WTC11 (cell line): ENCODE measurements around the gene TTLL13. TPM values are rescaled to one million over a fixed set of nuclear protein-coding genes. Genes with fewer than 3 reads are reported as not detected.

Experiments
- ATAC-seq: fragments of 200-7000 bp; cut with Tn5 transposase; 2 replicates; pipeline ENCODE4 v1.10.0; 2021; ENCODE audit warnings: mild to moderate bottlenecking, moderate library complexity
- CTCF ChIA-PET: fragments of 300-600 bp; sonication (Branson Sonifier 250); formaldehyde crosslinking; loops from one replicate; lab custom pipeline; 2021; ENCODE audit warnings: antibody characterized with exemption; lab: Charles Lee
- POLR2A ChIA-PET: fragments of 350-600 bp; sonication (Branson Sonifier 250); formaldehyde crosslinking; loops from one replicate; lab custom pipeline; 2021; ENCODE audit warnings: antibody characterized with exemption; lab: Charles Lee
- DNase-seq: peaks from one replicate; pipeline ENCODE4 v3.0.0; 2021; ENCODE audit warnings: low spot score
- H3K27ac Mint-ChIP-seq: 2 replicates; pipeline ENCODE4 v1.8.0; 2021; ENCODE audit warnings: mixed read lengths
- H3K27me3 Mint-ChIP-seq: 2 replicates; pipeline ENCODE4 v1.8.0; 2021; ENCODE audit warnings: low read depth, mild to moderate bottlenecking, moderate library complexity, mixed read lengths
- H3K36me3 Mint-ChIP-seq: 2 replicates; pipeline ENCODE4 v1.8.0; 2021; ENCODE audit warnings: mixed read lengths
- H3K4me1 Mint-ChIP-seq: 2 replicates; pipeline ENCODE4 v1.8.0; 2022; ENCODE audit warnings: mixed read lengths
- H3K4me3 Mint-ChIP-seq: 2 replicates; pipeline ENCODE4 v1.8.0; 2021; ENCODE audit warnings: mild to moderate bottlenecking, moderate library complexity, mixed read lengths
- H3K9me3 Mint-ChIP-seq: 2 replicates; pipeline ENCODE4 v1.8.0; 2021; ENCODE audit warnings: mixed read lengths
- ATF1 ChIP-seq: sonication (generic); formaldehyde crosslinking; IDR thresholded peaks from 2 replicates; pipeline ENCODE4 v1.8.1; 2023; ENCODE audit warnings: mild to moderate bottlenecking, moderate library complexity, missing genetic modification reagents
- FOXK1 ChIP-seq: sonication (generic); formaldehyde crosslinking; IDR thresholded peaks from 2 replicates; pipeline ENCODE4 v1.8.0; 2022; ENCODE audit warnings: mild to moderate bottlenecking, moderate library complexity, missing genetic modification reagents
- FOXP4 ChIP-seq: sonication (generic); formaldehyde crosslinking; IDR thresholded peaks from 2 replicates; pipeline ENCODE4 v1.8.0; 2022; ENCODE audit warnings: mild to moderate bottlenecking, missing genetic modification reagents
- GTF2I ChIP-seq: fragments of 250-450 bp; sonication (Bioruptor Pico); conservative IDR thresholded peaks from 2 replicates; pipeline ENCODE4 v1.4.0; 2021; ENCODE audit warnings: mild to moderate bottlenecking
- JAZF1 ChIP-seq: fragments of 250-450 bp; sonication (Bioruptor Pico); IDR thresholded peaks from 2 replicates; pipeline ENCODE4 v1.9.0; 2021; ENCODE audit warnings: moderate library complexity, mild to moderate bottlenecking, inconsistent platforms
- NFYB ChIP-seq: sonication (generic); formaldehyde crosslinking; conservative IDR thresholded peaks from 2 replicates; pipeline ENCODE4 v1.8.0; 2022; ENCODE audit warnings: low read depth, missing genetic modification reagents
- PREB ChIP-seq: sonication (generic); formaldehyde crosslinking; IDR thresholded peaks from 2 replicates; pipeline ENCODE4 v1.8.1; 2022; ENCODE audit warnings: mild to moderate bottlenecking, missing genetic modification reagents, moderate library complexity, borderline replicate concordance
- RORB ChIP-seq: fragments of 250-450 bp; sonication (Bioruptor Pico); IDR thresholded peaks from 2 replicates; pipeline ENCODE4 v1.9.0; 2021; ENCODE audit warnings: mild to moderate bottlenecking
- TP53 ChIP-seq: sonication (generic); formaldehyde crosslinking; IDR thresholded peaks from 2 replicates; pipeline ENCODE4 v1.8.1; 2023; ENCODE audit warnings: mild to moderate bottlenecking, missing genetic modification reagents
- ZMAT4 ChIP-seq: fragments of 250-450 bp; sonication (Bioruptor Pico); IDR thresholded peaks from 2 replicates; pipeline ENCODE4 v1.9.0; 2021; ENCODE audit warnings: mild to moderate bottlenecking
- ZNF121 ChIP-seq: sonication (generic); formaldehyde crosslinking; IDR thresholded peaks from 2 replicates; pipeline ENCODE4 v1.8.0; 2023; ENCODE audit warnings: missing genetic modification reagents
- ZNF425 ChIP-seq: fragments of 250-450 bp; sonication (Bioruptor Pico); conservative IDR thresholded peaks from 2 replicates; pipeline ENCODE4 v1.9.0; 2021; ENCODE audit warnings: mild to moderate bottlenecking
- ZNF512 ChIP-seq: sonication (generic); formaldehyde crosslinking; IDR thresholded peaks from 2 replicates; pipeline ENCODE4 v1.8.1; 2022; ENCODE audit warnings: missing genetic modification reagents, borderline replicate concordance
- total RNA-seq: library from RNA; stranded (reverse); gene quantifications from 3 replicates; pipeline ENCODE4 v1.2.3, GENCODE V29; 2021
- TF ChIP-seq, protein P1 (sequence below): fragments of 250-450 bp; sonication (Bioruptor Pico); IDR thresholded peaks from 2 replicates; pipeline ENCODE4 v1.8.0; 2021; ENCODE audit warnings: mild to moderate bottlenecking
- TF ChIP-seq, protein P2 (sequence below): sonication (generic); formaldehyde crosslinking; IDR thresholded peaks from 2 replicates; pipeline ENCODE4 v1.8.1; 2023; ENCODE audit warnings: mild to moderate bottlenecking, missing genetic modification reagents, moderate library complexity
- TF ChIP-seq, protein P3 (sequence below): sonication (generic); formaldehyde crosslinking; IDR thresholded peaks from 2 replicates; pipeline ENCODE4 v1.8.0; 2022; ENCODE audit warnings: missing genetic modification reagents
- TF ChIP-seq, protein P4 (sequence below): sonication (generic); formaldehyde crosslinking; IDR thresholded peaks from 2 replicates; pipeline ENCODE4 v1.8.1; 2023; ENCODE audit warnings: mild to moderate bottlenecking, missing genetic modification reagents

TTLL13 gene
- total RNA-seq, 1 experiment from 2014 or later: 0.48 TPM

DNA sequence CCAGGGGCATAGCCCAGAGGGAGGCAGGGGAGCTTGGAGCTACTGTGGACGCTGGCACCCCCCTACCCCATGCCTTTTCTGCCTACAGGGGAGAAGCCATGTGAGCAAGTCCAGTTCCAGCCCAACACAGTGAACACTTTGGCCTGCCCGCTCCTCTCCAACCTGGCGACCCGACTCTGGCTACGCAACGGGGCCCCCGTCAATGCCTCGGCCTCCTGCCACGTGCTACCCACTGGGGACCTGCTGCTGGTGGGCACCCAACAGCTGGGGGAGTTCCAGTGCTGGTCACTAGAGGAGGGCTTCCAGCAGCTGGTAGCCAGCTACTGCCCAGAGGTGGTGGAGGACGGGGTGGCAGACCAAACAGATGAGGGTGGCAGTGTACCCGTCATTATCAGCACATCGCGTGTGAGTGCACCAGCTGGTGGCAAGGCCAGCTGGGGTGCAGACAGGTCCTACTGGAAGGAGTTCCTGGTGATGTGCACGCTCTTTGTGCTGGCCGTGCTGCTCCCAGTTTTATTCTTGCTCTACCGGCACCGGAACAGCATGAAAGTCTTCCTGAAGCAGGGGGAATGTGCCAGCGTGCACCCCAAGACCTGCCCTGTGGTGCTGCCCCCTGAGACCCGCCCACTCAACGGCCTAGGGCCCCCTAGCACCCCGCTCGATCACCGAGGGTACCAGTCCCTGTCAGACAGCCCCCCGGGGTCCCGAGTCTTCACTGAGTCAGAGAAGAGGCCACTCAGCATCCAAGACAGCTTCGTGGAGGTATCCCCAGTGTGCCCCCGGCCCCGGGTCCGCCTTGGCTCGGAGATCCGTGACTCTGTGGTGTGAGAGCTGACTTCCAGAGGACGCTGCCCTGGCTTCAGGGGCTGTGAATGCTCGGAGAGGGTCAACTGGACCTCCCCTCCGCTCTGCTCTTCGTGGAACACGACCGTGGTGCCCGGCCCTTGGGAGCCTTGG is 21.3 kb upstream of the TTLL13 start (continued):
- TF ChIP-seq NFYB (CRISPR knock-in tag): no peak

DNA sequence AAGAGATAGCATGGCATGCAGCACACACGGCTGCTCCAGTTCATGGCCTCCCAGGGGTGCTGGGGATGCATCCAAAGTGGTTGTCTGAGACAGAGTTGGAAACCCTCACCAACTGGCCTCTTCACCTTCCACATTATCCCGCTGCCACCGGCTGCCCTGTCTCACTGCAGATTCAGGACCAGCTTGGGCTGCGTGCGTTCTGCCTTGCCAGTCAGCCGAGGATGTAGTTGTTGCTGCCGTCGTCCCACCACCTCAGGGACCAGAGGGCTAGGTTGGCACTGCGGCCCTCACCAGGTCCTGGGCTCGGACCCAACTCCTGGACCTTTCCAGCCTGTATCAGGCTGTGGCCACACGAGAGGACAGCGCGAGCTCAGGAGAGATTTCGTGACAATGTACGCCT is 20.4 kb upstream of the TTLL13 start:
- DNase-seq: no peak
- POLR2A ChIA-PET: no interaction called here
- H3K36me3 Mint-ChIP-seq: peaks cover 35% of the 10 kb centered on the region
- no peak for ATAC-seq
- H3K9me3 Mint-ChIP-seq: no peaks in the 10 kb centered on the region
- peaks cover 7% of the 10 kb centered on the region for H3K4me1 Mint-ChIP-seq
- H3K27me3 Mint-ChIP-seq: no peaks in the 10 kb centered on the region
- TF ChIP-seq FOXP4 (CRISPR knock-in tag) (no peak), TP53 (CRISPR knock-in tag) (no peak), PREB (CRISPR knock-in tag) (no peak), RORB (no peak), FOXK1 (CRISPR knock-in tag) (no peak), ZNF512 (CRISPR knock-in tag) (no peak), GTF2I (no peak), JAZF1 (CRISPR knock-in tag) (no peak), ATF1 (CRISPR knock-in tag) (no peak), ZMAT4 (CRISPR knock-in tag) (no peak), ZNF425 (no peak), ZNF121 (CRISPR knock-in tag) (no peak)
- TF ChIP-seq, protein P1, sequence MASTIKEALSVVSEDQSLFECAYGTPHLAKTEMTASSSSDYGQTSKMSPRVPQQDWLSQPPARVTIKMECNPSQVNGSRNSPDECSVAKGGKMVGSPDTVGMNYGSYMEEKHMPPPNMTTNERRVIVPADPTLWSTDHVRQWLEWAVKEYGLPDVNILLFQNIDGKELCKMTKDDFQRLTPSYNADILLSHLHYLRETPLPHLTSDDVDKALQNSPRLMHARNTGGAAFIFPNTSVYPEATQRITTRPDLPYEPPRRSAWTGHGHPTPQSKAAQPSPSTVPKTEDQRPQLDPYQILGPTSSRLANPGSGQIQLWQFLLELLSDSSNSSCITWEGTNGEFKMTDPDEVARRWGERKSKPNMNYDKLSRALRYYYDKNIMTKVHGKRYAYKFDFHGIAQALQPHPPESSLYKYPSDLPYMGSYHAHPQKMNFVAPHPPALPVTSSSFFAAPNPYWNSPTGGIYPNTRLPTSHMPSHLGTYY (CRISPR knock-in tag): no peak
- TF ChIP-seq, protein P2, sequence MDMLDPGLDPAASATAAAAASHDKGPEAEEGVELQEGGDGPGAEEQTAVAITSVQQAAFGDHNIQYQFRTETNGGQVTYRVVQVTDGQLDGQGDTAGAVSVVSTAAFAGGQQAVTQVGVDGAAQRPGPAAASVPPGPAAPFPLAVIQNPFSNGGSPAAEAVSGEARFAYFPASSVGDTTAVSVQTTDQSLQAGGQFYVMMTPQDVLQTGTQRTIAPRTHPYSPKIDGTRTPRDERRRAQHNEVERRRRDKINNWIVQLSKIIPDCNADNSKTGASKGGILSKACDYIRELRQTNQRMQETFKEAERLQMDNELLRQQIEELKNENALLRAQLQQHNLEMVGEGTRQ (CRISPR knock-in tag): no peak
- TF ChIP-seq, protein P3, sequence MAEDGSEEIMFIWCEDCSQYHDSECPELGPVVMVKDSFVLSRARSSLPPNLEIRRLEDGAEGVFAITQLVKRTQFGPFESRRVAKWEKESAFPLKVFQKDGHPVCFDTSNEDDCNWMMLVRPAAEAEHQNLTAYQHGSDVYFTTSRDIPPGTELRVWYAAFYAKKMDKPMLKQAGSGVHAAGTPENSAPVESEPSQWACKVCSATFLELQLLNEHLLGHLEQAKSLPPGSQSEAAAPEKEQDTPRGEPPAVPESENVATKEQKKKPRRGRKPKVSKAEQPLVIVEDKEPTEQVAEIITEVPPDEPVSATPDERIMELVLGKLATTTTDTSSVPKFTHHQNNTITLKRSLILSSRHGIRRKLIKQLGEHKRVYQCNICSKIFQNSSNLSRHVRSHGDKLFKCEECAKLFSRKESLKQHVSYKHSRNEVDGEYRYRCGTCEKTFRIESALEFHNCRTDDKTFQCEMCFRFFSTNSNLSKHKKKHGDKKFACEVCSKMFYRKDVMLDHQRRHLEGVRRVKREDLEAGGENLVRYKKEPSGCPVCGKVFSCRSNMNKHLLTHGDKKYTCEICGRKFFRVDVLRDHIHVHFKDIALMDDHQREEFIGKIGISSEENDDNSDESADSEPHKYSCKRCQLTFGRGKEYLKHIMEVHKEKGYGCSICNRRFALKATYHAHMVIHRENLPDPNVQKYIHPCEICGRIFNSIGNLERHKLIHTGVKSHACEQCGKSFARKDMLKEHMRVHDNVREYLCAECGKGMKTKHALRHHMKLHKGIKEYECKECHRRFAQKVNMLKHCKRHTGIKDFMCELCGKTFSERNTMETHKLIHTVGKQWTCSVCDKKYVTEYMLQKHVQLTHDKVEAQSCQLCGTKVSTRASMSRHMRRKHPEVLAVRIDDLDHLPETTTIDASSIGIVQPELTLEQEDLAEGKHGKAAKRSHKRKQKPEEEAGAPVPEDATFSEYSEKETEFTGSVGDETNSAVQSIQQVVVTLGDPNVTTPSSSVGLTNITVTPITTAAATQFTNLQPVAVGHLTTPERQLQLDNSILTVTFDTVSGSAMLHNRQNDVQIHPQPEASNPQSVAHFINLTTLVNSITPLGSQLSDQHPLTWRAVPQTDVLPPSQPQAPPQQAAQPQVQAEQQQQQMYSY: no peak
- TF ChIP-seq, protein P4, sequence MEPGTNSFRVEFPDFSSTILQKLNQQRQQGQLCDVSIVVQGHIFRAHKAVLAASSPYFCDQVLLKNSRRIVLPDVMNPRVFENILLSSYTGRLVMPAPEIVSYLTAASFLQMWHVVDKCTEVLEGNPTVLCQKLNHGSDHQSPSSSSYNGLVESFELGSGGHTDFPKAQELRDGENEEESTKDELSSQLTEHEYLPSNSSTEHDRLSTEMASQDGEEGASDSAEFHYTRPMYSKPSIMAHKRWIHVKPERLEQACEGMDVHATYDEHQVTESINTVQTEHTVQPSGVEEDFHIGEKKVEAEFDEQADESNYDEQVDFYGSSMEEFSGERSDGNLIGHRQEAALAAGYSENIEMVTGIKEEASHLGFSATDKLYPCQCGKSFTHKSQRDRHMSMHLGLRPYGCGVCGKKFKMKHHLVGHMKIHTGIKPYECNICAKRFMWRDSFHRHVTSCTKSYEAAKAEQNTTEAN (CRISPR knock-in tag): no peak
- no peak overlapping the region for H3K27ac Mint-ChIP-seq
- no peak overlapping the region for H3K4me3 Mint-ChIP-seq
- CTCF ChIA-PET: interaction anchor here (0.6 kb wide), 1 partner anchor 153 kb away, joined by 5 read pairs; no protein-coding TSS in a partner anchor
